CD4-positive, alpha-beta T cell treated with Interleukin-2 at 100 ng/mL for 4 hours (primary cell): ENCODE data around the gene GALK1.
"Not testable (repeated sequence)": the region's sequence is repeated elsewhere in the genome, so short reads cannot be mapped to it uniquely, and the experiment has no call there.

Source experiments
- DNase-seq: peaks from one replicate; pipeline ENCODE4 v3.0.0-alpha.2; 2020; ENCODE audit warnings: low spot score

Gene GALK1

DNA sequence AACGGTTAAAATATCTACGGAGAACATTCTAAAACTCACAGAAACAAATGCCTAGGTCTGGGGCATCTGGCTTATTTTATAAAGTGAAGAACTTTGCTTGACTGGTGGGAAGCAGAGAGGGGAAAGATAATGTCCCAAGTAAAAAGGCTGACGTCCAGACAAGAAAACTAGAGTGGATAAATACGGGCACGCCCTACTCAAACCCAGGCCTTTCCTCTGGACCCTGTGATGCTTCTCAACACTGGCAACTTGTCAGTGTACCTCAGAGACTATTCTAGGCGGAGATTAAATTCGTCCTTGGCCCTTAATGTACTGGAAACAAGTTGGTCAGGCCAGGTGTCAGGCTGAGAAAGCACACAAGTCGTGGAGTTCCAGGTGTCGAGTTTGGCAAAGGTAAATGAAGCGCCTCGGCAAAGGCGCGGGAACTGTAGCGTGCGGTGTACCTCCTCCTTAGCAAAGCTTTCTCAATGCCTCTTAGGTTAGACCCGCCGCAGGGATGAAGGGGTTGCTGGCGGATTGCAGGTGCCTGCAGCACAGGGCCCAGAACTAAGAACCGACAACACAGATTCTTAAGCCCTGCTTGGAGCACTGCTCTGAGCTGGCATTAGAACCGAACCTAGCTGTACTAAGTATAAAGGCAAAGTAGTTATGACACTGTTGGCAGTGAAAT, 18.9 kb upstream of the GALK1 start:
- DNase-seq = no peak

DNA sequence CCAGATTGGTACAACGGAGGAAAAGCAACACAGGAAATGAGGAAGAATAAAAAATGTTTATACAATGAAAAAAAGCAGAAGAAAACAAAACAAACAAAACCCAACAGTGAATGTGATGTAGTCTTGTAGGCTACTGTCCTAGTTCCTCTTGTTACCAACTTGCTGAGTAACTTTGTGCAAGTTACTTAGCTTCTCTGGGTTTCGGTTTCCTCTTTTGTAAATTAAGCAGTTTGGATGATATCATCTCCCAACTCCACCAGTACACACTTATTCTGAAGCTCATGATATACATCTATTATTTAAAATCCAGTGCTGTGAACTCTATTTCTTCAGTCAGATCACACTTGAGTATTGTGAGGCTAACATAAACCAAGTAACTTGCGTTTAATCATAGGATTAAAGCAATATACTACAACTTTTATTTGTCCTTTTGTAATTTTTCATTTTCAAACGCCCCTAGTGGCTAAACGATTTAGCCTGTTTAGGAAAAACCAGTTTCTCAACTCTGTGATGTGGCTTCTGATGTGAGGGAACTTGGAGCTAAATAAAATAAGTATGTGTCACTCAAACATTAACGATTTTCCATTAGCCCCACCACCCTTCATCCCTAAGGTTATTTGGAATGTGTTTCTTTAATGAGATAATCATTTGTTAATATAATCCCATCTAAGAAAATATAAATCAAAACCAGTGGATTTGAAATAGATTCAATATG, 18.2 kb upstream of the GALK1 start:
- peak; percentile 70 for DNase-seq

DNA sequence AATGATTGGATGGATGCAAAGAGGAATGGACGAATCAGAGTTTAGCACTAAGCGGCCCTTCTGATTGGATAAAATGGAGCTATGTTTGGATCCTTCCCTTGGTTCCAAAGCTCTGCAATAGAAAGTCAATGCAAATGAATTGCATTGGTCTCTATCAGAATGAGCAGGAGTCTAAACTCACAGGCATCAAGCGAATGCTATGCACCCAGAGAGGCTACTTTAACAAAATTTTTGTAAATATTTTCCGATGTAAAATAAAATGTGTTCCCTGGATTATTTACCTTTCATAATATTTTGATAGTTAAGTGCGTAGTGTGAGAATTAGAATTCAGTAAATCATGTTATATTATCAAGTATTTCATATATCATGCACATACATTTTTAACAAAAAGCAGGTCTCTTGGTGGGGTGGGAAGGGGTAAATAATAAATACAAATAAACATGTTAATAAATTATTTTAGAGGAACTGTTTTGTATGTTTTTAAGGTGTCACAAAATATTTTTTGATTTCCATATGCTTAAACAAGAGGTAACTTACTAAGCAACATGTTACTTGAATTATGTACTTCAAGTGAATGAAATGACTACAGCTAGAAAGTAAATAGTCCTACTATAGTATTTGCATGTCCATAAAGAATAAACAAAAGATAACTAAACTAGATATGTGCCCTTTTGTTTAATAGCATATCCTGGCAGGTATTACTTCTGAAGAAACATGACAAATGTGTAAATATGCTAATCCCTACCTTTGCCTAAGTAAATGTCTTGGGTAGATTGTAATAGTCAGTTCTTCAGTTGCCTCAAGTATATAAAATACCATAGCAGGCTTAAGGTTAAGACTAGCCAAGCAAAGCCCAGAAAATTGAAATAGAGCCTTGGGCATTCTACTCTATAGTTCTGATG, 15.2 kb upstream of the GALK1 start:
- DNase-seq = no peak

DNA sequence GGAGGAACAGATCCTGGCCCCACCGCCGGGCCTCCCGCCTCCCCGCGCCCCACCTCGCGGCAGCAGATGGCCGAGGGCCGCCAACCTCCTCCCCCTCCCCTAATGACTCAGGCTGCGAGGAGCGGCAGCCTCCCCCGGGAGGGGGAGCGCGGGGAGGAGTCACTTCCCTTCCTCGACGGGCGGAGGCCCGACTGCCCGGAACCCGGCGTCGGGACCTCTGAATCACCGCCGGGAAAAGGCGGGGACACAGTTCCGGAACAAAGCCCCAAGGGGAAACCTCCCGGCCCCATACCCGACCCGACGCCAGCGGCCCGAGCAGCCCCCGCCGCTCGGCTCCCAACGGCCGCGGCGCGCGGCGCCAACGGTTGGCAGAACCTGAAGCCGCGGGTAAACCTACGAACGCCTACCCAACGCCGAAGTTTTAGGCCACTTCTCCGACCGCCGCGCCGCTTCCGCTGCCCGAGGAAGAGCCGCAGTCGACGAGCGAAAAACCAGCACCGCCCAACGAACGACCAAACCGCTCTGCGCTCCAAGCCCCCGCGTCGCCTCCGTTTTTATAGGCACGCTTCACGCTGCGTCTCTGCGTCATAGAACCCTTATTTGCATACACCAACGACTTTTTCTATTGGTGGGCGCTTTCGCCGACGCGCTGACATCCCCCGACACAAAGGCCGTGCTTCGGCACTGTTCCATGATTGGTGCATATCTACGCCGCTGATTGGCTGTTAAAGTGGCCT, 14.4 kb upstream of the GALK1 start:
- peak; percentile 99 for DNase-seq

DNA sequence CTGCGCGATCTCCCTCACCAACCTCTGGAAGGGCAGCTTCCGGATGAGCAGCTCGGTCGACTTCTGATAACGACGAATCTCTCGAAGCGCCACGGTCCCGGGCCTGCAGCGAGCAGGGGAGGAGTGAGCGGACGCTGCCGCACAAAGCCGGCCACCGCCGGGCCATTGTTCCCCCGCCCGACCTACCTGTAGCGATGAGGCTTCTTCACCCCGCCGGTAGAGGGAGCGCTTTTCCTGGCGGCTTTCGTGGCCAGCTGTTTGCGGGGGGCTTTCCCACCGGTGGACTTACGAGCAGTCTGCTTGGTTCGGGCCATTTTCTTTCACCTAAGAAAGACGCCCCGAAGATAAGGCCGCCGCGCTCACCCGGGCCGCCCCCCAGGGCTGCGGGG, 13.9 kb upstream of the GALK1 start:
- DNase-seq = no peak

DNA sequence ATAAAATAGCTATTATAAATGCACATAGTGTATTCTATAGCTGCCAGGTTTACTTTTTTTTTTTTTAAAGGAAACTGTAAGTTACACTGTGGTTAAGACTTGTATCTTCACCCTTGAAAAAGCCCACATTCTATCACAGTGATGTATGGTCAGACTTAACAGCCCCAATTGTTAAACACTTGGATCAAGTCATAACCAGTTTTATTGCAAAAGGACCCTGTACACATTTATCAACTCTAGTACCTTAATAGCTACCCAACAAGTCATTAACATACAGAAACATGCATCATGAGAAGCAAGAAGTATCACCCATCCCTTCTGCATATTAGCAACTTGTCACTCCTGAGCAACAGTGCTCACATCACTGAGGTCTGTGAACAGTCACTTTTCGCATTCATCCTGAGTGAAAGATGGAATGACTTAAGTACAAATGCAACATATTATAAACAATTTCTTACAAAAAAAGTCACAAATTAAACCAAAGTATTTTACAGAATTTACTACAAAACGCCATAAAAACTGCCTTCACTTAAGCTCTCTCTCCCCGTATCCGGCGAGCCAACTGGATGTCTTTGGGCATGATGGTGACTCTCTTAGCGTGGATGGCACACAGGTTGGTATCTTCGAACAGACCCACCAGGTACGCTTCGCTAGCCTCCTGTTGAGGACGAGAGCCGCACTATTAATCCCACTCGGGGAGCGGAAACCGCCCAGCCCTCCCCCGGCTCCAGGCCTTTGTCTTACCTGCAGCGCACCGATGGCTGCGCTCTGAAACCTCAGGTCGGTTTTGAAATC, 13.3 kb upstream of the GALK1 start:
- DNase-seq = not testable (repeated sequence)

DNA sequence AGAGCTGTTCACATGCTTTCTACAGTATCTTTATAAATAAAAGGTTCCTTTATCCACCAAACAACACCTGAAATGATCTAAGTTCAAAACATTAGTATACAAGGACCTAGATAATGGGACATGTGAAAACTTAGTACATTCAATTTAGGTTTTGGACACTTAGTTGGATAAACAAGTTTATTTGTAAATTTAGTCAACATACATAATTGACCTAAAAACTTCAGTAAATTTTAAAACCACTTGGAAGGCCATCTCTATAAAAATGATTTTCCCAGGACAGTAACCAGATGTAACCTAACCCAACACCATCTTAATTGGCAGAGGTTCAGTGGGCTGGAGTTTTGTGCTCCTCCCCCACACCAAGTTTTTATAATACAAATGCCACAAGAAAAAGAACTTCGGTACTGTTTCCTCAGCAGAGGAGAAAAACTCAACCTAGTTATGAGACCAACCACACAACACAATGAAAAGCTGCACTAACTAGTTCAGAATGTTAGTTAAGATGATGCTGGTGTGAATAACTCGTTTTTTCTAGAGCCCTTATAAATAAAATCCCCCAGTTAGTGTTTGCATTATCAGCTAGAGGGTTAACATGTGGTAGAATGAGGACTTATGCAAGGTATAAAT, 12.4 kb upstream of the GALK1 start:
- DNase-seq = no peak

DNA sequence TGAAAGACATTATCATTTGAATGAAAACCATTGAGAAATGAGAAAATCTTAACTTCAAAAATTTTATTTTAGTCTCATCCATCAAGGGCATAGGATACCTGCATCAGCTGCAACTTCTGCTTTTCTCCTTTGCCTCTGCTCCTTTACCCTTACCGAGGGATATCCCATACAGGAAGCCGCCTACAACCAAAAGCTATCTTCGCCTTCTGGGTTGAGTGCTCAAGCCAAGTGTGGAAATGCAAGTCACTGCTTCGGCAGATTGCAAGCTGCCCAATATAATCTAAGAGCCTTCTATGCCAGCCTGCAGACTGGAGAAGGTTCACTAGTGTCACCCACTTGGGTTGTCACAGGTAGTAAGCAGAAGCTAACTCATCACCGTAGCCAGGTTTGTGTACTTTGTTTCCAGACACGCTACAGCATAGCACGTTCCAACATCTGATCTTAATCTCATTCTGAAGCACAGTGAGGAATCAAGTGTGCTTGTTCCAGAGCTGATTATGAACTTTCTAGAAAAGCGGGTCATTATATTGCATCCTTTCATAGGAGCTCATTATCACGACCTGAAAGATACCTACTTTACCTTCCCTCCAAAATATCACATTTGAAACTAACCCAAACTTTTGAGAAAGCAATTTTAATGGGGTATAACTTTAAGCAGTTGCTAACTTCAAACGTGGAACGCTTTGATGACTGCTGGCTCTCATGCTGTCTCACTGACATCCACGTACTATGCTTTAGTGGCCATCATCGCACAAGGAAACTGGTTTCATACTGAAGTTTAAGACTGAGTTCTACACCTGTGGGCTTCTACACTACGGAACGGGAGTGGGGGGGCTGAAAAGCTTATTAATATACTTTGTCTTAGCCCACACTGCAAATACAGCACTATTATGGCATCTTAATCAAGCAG, 11.6 kb upstream of the GALK1 start:
- no peak for DNase-seq

DNA sequence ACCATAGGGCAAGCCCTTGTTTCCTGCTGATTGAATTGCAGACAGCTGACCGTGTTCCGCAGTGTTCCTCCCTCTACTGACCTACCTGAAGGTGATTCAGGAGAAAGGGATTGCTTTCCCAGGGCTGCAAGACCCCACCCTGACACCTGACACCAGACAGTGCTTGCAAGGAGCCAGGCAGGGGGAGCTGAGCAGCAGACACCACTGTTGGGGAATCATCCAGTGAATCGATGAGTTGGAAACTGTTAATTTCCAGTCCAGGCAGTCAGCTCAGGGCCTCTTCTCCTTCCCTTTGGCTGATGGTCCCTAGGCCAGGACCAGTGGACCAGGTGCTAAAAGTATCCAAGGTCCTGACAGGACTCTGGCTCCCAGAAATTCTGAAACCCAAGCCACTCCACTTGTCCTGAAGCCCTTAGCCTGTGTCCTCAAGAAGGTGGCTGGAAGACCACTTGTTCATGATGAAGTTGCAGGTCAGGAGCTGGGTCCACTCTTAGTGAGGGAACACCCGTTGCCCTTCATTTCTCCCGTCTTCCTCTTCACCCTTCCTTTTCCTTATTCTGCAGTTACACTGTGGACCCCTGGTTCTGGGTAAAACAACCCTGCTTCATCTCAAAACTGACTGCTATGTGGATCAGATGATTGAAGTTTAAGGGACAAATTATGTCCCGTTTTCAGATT, 10.1 kb upstream of the GALK1 start:
- no peak for DNase-seq

DNA sequence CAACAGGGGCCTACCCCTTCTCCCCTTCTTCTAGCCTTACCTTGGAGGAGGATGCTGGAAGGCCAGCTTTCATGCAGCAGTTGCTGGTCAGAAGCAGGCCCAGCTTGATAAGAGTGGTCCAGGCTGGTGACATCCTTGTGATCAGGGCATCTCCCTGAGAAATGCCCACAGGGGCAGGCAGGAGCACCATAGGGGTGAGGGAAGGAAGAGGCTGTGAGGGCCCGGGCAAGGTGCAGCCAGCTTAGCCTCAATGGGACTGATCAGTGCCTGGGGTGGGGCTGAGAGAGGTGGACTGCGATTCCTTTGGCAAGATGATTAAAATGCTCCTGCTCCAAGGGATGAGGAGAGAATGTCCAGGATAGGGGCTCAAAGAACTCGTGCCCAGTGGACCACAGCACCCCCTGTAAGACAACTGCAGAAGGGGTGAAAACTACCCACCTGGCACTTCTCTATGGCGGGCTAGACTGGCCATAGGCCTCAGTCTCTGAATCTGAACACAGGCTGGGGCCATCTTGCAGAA, 9.5 kb upstream of the GALK1 start:
- no peak for DNase-seq

DNA sequence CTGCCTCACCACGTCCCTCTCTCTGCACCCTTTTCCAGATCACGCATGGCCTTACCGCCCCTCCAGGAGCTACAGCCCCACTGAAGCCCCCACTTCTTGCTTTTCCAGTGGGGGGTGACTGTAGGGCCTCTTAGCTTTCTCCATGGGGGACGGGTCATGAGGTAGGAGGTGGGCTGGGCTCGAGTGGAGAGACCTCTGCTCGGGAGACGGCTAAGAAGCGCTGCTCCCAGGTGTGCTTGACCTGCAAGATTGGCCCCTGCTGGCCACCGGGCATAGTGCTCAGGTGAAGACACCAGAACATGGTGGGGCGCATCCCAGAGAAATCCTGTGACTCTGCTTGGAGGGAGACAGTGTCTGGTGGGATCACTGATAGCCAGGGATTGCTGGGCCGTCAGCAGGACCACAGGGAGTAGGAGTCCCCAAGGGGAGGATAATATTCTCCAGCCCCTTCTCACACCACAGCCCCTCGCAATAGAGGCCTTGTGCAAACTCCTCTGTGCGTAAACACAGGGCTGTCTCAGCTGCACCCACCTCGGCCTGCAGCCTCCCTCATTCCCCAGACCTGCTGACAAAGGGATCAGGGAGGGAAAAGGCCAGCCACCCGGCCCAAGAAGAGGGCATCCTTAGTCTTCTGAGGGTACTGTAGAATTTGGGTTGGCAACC, 8.9 kb upstream of the GALK1 start:
- no peak for DNase-seq

DNA sequence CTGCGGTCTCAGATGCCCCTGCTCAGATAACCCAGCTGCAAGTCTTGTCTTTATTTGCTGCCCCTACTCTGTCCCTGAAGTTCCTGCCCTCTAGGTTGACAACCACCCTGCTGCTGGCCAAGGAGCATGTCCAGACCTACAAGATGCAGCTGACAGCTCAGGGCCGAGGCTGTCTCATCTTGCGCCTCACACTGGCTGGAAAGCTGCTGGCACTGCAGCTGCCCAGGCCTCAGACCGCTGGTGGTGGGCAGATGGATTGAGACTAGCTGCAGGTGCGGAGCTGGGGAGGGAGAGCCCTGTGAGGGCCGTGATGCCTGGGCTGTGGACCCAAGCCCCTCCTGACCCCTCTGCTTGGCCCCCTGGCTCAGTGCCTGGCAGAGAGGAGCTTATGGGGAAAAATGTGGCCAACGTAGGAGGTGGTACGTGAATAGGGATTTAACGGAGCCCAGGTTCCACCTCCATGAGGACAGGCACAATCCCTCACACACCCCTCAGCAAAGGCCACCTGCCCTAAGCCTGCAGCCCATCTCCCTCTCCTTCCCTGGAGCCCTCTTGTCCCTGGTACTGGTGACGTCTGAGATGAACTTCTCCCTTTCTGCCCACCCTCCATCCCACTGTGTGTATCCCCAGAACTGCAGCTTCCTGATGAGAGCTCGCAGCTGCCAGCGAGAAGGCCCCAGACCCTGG, 8.3 kb upstream of the GALK1 start:
- DNase-seq = no peak

DNA sequence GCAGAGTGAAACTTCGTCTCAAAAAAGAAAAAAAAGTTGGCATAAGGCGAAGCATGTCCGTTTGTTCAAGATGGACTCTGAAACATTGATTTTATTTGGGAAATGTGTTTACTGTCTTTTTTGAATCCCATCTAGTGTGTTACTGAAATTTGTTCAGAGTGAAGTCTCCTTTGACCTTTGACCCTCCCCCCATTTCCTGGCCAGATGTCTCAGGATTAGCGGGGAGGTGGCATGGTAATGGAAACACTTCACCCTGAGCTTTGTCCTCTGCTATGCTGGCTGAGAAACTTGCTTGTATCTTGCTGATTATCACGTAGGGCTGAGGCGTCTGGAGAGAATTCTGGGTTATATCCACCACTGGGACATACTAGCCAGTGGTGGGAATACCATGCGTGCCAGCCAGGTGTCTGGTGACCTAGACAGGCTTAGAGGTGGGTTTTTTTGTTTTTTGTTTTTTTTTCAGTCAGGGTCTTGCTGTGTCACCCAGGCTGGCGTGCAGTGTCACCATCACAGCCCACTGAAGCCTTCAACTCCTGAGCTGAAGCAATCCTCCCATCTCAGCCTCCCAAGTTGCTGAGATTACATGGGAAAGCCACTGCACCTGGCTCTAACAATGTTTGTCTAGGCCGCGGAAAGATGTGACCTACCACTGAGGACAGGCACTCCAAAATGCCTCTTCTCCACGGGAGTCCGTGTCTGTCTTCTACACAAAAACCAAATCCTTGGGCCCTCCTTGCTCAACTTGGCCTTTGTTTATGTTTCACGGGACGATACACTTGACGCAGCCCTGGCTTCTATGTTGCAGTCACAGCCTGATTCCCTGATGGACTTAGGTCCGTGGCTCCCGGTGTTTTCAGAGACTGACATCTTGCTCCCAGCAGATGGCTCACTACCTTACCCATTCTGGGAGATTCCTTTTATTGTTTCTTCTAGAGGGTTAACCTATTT, 6.6 kb upstream of the GALK1 start:
- DNase-seq = no peak

DNA sequence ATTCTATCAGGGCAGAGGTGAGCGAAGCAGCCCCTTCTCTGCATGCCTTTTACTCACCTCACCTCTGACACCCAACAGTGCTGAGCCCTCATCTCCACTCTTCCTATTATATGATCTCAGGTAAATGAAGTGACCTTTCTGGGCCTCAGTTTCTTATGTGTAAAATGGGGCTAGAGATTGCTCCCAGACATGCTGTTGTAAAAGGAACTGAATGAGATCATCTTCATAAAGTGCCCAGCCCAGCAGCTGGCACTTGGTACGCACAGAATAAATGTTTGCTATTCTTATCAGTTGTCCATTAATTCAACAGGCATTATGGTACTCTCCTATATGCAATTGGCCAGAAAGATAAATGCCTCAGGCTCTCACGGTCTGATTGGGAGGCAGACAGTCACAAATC, 4.5 kb upstream of the GALK1 start:
- no peak for DNase-seq

DNA sequence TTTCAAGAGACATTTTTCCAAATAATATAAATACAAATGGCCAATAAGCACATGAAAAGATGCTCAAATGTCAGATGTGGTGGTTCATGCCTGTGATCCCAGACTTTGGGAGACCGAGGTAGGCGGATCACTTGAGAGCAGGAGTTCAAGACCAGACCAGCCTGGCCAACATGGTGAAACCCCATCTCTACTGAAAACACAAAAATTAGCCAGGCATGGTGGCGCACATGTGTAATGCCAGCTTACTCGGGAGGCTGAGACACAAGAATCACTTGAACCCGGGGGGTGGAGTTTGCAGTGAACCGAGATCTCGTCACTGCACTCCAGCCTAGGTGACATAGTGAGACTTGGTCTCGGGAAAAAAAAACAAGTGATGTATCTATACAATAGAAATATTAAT, 2.9 kb upstream of the GALK1 start:
- DNase-seq = no peak

DNA sequence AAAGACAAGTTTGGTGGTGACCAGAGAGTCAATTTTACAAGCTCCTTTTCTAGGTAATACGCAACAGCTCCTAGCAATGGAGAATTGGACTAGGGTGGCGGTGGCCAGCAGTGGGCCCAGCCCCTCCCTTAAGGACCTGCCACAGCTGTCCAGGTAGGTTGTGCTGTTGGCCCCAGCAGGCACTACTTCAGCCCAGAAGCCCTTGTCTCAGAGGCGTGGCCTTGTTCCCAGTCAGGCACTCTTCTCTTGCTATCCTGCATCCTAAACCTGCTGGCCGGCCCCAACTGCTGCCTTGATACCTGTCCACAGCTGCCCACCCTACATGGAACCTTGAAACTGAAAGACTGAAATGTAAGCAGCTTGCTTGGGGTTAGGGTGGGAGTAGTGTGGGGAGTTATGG, 989 bp upstream of the GALK1 start:
- DNase-seq = no peak

DNA sequence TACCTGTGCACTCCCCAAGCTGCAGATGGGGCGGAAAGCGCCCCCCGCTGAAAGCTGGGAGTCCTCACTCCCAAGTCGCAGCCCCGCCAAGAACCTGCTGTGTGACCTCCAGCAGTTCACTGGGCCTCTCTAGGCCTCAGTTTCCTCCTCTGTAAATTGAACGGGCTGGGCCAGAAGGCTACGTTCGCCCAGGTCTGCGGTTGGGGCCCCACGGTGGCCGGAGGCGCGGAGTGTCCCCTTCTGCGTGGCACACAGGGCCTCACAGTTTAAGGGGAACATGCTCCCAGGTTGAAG, 628 bp downstream of the GALK1 start:
- no peak for DNase-seq
